Inferior parietal cortex (tissue), 1 donor: ENCODE results near the gene EZR.

ENCODE experiments used
- DNase-seq: peaks from one replicate; pipeline ENCODE4 v3.0.0-alpha.2; 2016; ENCODE audit errors: extremely low spot score

EZR gene

GRCh38 chr6:158819213-158819976, at the start of gene EZR:
Gene EZR, minus strand, starts transcription at chr6:158819368. Its CDS starts 1,275 bp downstream, at chr6:158818093.
- no peak for DNase-seq

GRCh38 chr6:158868122-158868480, 48.9 kb upstream of the EZR start:
- DNase-seq = no peak

GRCh38 chr6:158867381-158868121, 48.4 kb upstream of the EZR start:
- no peak for DNase-seq

GRCh38 chr6:158865769-158866168, 46.6 kb upstream of the EZR start:
- no peak for DNase-seq

- DNase-seq = no peak
Observed at GRCh38 chr6:158863646-158864045, 44.5 kb upstream of the EZR start.

- DNase-seq = no peak
Observed at GRCh38 chr6:158861686-158862381, 42.7 kb upstream of the EZR start.

GRCh38 chr6:158860279-158860865, 41.2 kb upstream of the EZR start:
- no peak for DNase-seq

- DNase-seq = no peak
Observed at GRCh38 chr6:158856261-158856660, 37.1 kb upstream of the EZR start.

GRCh38 chr6:158854214-158855101, 35.3 kb upstream of the EZR start:
- no peak for DNase-seq

- no peak for DNase-seq
Observed at GRCh38 chr6:158853880-158854213, 34.7 kb upstream of the EZR start.

- DNase-seq = peak; percentile 52
Observed at GRCh38 chr6:158853072-158853879, 34.1 kb upstream of the EZR start.

- DNase-seq = no peak
Observed at GRCh38 chr6:158852312-158853071, 33.3 kb upstream of the EZR start.

GRCh38 chr6:158850807-158851115, 31.6 kb upstream of the EZR start:
- no peak for DNase-seq

- no peak for DNase-seq
Observed at GRCh38 chr6:158849899-158850806, 31.0 kb upstream of the EZR start.

- DNase-seq = no peak
Observed at GRCh38 chr6:158848490-158848895, 29.3 kb upstream of the EZR start.

- DNase-seq = no peak
Observed at GRCh38 chr6:158847786-158848185, 28.6 kb upstream of the EZR start.

- no peak for DNase-seq
Observed at GRCh38 chr6:158847012-158847529, 27.9 kb upstream of the EZR start.
